SK-N-SH treated with all-trans-retinoic acid at 6 μM for 48 hours (cell line): ENCODE results near the gene ACSL5.

Source experiments
- ATAC-seq: fragments of 200-7000 bp; cut with Tn5 transposase; 3 replicates; pipeline ENCODE4 v1.9.1; 2020; ENCODE audit warnings: mild to moderate bottlenecking, moderate library complexity
- ARNTL ChIP-seq: fragments of 450-650 bp; formaldehyde crosslinking; IDR thresholded peaks from 2 replicates; pipeline ENCODE4 v1.5.0; 2020; ENCODE audit warnings: low read depth, mild to moderate bottlenecking, moderate library complexity, borderline replicate concordance
- BACH2 ChIP-seq: fragments of 250-450 bp; sonication (Bioruptor Pico); IDR thresholded peaks from 2 replicates; pipeline ENCODE4 v1.9.0; 2021; ENCODE audit warnings: mild to moderate bottlenecking, borderline replicate concordance
- CSDC2 ChIP-seq: fragments of 250-450 bp; sonication (Bioruptor Pico); IDR thresholded peaks from 2 replicates; pipeline ENCODE4 v1.5.0; 2020; ENCODE audit warnings: mild to moderate bottlenecking, moderate library complexity
- CSRNP3 ChIP-seq: fragments of 250-450 bp; sonication (Bioruptor Pico); IDR thresholded peaks from 2 replicates; pipeline ENCODE4 v1.5.1; 2021; ENCODE audit warnings: mild to moderate bottlenecking, moderate library complexity
- ESRRG ChIP-seq: fragments of 250-450 bp; sonication (Bioruptor Pico); IDR thresholded peaks from 2 replicates; pipeline ENCODE4 v1.6.1; 2021; ENCODE audit warnings: mild to moderate bottlenecking
- GLIS3 ChIP-seq: fragments of 250-450 bp; sonication (Bioruptor Pico); IDR thresholded peaks from 2 replicates; pipeline ENCODE4 v1.5.0; 2020; ENCODE audit warnings: mild to moderate bottlenecking, moderate library complexity
- ISL1 ChIP-seq: fragments of 250-450 bp; sonication (Bioruptor Pico); IDR thresholded peaks from 2 replicates; pipeline ENCODE4 v2.1.2; 2022; ENCODE audit warnings: mild to moderate bottlenecking, moderate library complexity
- OSR1 ChIP-seq: fragments of 250-450 bp; sonication (Bioruptor Pico); IDR thresholded peaks from 2 replicates; pipeline ENCODE4 v1.8.0; 2022; ENCODE audit warnings: moderate library complexity, mild to moderate bottlenecking, inconsistent platforms
- PATZ1 ChIP-seq: fragments of 250-450 bp; sonication (Bioruptor Pico); IDR thresholded peaks from 2 replicates; pipeline ENCODE4 v1.8.0; 2020; ENCODE audit warnings: mild to moderate bottlenecking, moderate library complexity, borderline replicate concordance
- PPARA ChIP-seq: fragments of 250-450 bp; sonication (Bioruptor Pico); IDR thresholded peaks from 2 replicates; pipeline ENCODE4 v1.5.0; 2020; ENCODE audit warnings: mild to moderate bottlenecking, borderline replicate concordance
- SNAI2 ChIP-seq: fragments of 250-450 bp; sonication (Bioruptor Pico); IDR thresholded peaks from 2 replicates; pipeline ENCODE4 v1.5.0; 2020; ENCODE audit warnings: mild to moderate bottlenecking, moderate library complexity
- TCF4 ChIP-seq: fragments of 250-450 bp; sonication (Bioruptor Pico); IDR thresholded peaks from 2 replicates; pipeline ENCODE4 v1.8.0; 2021; ENCODE audit warnings: mild to moderate bottlenecking, moderate library complexity, borderline replicate concordance
- TOX ChIP-seq: fragments of 250-450 bp; sonication (Bioruptor Pico); IDR thresholded peaks from 2 replicates; pipeline ENCODE4 v1.8.0; 2021; ENCODE audit warnings: mild to moderate bottlenecking, moderate library complexity, borderline replicate concordance
- TSHZ2 ChIP-seq: fragments of 250-450 bp; sonication (Bioruptor Pico); IDR thresholded peaks from 2 replicates; pipeline ENCODE4 v1.5.0; 2020; ENCODE audit warnings: mild to moderate bottlenecking, moderate library complexity
- ZC3H10 ChIP-seq: fragments of 250-450 bp; sonication (Bioruptor Pico); IDR thresholded peaks from 2 replicates; pipeline ENCODE4 v1.5.1; 2021; ENCODE audit warnings: mild to moderate bottlenecking, moderate library complexity
- ZFP3 ChIP-seq: fragments of 250-450 bp; sonication (Bioruptor Pico); IDR thresholded peaks from 2 replicates; pipeline ENCODE4 v1.5.0; 2020; ENCODE audit warnings: mild to moderate bottlenecking, moderate library complexity
- ZFP30 ChIP-seq: fragments of 450-650 bp; formaldehyde crosslinking; IDR thresholded peaks from 2 replicates; pipeline ENCODE4 v1.5.0; 2022; ENCODE audit warnings: mild to moderate bottlenecking, moderate library complexity
- ZNF565 ChIP-seq: fragments of 450-650 bp; formaldehyde crosslinking; conservative IDR thresholded peaks from 2 replicates; pipeline ENCODE4 v1.5.0; 2020; ENCODE audit warnings: low read depth, mild to moderate bottlenecking, moderate library complexity
- ZNF70 ChIP-seq: fragments of 450-650 bp; formaldehyde crosslinking; IDR thresholded peaks from 2 replicates; pipeline ENCODE4 v1.5.0; 2020; ENCODE audit warnings: mild to moderate bottlenecking, moderate library complexity

The ACSL5 gene

GRCh38 chr10:112367516-112367915 is 6.4 kb upstream of the ACSL5 start:
- no peak for TF ChIP-seq ZNF565 (CRISPR knock-in tag)
- no peak for TF ChIP-seq ZNF70
- no peak for TF ChIP-seq ZFP3
- TF ChIP-seq CSDC2 = no peak
- no peak for TF ChIP-seq TOX (CRISPR knock-in tag)
- TF ChIP-seq ISL1 = no peak
- TF ChIP-seq TCF4 (CRISPR knock-in tag) = no peak
- no peak for TF ChIP-seq GLIS3 (CRISPR knock-in tag)
- no peak for TF ChIP-seq ESRRG (CRISPR knock-in tag)
- TF ChIP-seq PATZ1 = no peak
- no peak for TF ChIP-seq OSR1 (CRISPR knock-in tag)
- TF ChIP-seq SNAI2 (CRISPR knock-in tag) = no peak
- no peak for TF ChIP-seq PPARA (CRISPR knock-in tag)
- TF ChIP-seq ZFP30 = no peak
- no peak for TF ChIP-seq BACH2
- no peak for TF ChIP-seq TSHZ2 (CRISPR knock-in tag)
- TF ChIP-seq ARNTL (CRISPR knock-in tag) = no peak
- TF ChIP-seq CSRNP3 (CRISPR knock-in tag) = no peak
- ATAC-seq = no peak

GRCh38 chr10:112369495-112370423 is 4.2 kb upstream of the ACSL5 start:
- ATAC-seq = no peak
- no peak for TF ChIP-seq ZC3H10 (CRISPR knock-in tag)
- TF ChIP-seq SNAI2 (CRISPR knock-in tag) = no peak
- TF ChIP-seq ARNTL (CRISPR knock-in tag) = no peak
- TF ChIP-seq TCF4 (CRISPR knock-in tag) = no peak
- no peak for TF ChIP-seq TSHZ2 (CRISPR knock-in tag)
- TF ChIP-seq ZNF565 (CRISPR knock-in tag) = no peak
- no peak for TF ChIP-seq GLIS3 (CRISPR knock-in tag)
- no peak for TF ChIP-seq PATZ1
